IPS-NIHi7 (cell line): ENCODE measurements around the gene TUSC2.
"Not testable (repeated sequence)": the region's sequence is repeated elsewhere in the genome, so short reads cannot be mapped to it uniquely, and the experiment has no call there.

Experiments used
- DNase-seq: peaks from one replicate; pipeline ENCODE4 v3.0.0; 2012; ENCODE audit warnings: mixed read lengths; ENCODE audit errors: extremely low spot score

TUSC2 gene

DNA sequence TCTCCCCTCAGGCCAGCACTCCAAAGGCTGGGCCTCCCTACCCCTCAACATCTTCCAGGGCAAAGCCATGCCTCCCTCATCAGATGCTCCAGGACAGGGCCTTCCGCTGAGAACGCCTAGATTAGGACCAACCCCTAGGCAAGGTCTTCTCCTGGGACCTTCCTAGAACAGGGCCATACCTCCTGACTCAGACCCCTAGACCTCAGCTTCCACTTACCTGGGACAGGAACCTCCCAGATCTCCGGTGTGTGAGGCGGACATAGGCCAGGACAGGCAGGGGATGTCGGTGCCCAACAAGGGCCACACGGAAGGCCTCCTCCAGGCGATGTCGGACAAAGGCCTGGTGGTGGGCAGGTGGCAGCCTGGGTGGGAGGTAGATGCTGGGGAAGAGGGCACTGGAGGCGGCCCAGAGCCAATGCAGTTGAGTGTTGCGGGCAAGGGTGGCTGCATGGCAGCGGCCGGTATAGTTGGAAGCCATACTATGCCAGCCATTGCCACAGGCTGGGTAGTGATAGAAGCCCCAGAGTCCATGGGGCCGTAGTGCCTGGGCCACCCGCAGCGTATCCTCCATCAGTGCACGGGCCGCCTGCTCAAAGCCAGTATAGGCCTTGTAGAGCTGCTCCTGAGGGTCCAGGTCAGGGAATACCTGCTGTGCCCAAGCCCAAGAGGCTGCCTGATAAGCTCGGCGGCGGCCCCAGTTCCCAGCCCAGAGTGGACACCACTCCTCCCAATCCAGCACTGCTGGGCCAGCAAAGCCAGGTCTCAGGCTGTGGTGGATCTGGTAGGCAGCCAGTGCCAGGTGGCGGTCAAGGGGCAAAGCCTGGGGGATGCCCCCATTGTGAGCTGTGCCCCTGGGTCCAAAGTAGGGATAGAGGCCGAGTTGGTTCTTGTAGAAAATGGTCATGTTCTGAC, 33.3 kb downstream of the TUSC2 start:
- DNase-seq, result no peak

DNA sequence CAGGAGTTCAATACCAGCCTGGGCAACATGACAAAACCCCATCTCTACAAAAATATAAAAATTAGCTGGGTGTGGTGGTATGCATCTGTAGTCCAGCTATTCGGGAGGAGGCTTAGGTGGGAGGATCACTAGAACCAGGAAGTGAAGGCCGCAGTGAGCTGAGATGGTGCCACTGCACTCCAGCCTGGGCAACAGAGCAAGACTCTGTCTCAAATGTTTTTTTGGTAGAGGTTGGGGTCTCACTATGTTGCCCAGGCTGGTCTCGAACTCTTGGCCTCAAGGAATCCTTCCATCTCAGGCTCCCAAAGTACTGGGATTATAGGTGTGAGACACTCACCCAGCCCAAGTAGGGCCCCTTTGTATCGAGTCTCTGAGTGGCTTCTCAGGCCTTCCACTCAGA, 33.9 kb downstream of the TUSC2 start:
- DNase-seq, result no peak

DNA sequence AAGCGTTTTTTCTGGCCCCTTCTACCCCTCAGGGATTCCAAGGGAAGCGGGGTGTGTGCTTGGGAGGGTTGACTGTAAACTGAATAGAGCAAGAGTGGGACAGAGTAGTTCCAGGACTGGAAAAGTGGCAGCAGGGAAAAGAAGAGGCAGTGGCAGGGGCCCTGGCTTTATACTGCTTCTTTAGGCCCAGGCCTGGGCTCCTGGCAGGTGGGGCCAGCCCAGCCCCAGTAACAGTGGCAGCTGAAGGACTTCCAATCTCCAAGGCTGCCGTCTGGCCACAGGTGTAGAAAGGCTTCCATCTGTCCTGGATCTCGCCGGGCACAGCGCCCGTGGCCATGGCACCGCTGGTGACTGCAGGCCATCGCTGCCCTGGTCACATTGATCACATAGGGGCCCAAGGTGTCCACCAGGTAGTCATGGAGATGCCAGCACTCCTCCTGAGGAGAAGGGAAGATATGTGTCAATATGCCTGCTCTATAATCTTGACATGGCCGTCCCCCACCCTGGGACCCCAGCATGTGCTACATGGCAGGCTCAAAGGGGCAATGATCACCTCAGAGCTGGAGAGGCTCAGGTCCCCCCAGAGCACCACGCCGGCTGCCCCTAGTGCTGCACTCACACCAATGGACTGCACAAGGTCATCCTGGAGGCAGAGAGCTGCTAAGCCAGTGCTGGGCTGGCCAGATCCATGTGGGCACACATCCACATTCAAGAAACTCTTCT, 34.8 kb downstream of the TUSC2 start:
- DNase-seq, result no peak

DNA sequence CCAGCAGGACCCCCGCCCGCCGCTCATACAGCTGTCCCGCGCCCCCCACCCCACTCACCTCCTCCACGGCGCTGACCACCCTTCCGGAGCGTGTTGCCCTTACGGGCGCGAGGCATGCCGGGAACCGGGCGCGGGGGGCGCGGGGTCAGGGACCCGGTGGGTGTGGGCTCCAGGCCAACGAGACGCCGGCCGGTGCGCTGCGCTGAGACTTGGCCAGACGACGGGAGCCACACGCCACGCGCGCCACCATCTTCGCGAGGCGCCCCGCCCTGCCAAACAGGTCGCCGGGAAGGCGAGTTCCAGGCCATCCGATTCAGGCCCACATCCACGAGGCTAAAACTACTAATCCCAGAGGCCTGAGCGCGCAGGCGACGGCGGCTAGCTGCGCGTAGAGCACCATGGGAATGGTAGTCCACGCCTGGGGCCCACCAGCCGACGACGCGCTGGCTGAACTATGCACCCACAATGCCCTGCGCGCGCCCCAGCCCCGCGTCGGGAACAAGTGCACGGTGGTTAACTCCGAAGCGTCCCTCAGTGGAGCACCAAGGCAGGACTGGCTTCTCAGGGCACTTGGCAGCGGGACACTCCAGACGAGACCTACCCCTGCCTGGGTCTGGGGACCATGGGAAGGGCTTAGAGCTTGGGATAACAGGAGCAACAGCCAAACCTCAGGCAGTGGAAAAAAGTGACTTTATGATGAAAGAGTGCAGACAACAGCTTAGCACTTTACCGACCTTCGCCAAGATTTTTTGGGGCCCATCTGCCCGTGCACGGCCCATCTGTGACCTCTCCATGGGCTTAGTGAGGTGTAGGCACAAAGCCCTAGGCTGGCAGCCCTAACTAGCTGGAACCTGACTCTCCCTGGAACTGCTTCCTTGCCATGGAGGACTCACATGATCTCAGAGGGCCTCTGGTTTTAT, 35.6 kb downstream of the TUSC2 start, which contains the start of gene IFRD2:
IFRD2 (minus strand) TSS at position 271 of the 920 bp plus-strand sequence; CDS start at position 116, 155 bp downstream.
- peak; percentile 95 for DNase-seq

DNA sequence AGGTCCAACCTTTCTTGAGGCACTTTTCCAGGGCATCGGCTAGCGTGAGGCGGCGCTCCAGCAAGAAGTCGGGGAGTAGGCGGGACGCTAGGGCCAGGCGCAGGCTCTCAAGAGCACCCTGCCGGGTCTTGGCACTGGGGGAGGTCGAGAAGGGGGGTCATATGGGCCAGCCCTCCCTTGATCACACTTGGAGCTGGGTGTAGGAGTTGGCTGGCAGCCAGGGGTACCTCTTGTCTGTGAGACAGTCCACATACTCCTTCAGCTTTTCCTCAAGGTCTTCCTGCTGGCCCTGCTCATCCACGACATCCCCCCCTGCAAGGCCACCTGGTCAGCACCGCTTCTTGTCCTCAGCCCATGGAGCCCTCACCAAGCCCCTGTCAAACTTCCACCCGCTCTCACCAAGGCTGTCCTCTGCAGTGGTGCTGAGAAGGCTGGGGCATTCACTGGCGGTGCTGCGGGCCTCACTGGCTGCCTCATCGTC, 37.8 kb downstream of the TUSC2 start:
- no peak for DNase-seq

DNA sequence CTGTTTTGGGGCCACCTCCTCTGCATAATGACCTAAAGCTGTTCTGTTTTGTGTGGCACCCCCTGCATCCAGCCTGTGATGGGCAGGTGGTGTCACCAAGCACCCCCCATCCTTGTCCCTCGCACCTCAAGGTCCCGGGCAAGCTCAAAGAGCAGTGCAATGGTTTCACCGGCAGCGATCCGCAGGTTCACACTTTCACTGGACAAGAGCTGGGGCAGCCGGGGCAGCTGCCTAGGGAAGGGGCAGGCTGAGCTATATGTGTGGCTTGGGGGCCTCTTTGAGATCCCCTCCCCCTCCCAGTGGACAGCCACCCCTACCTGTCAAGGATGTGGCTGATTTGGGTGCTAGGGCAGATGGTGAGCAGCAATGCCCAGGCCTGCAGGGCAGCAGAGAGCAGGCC, 38.9 kb downstream of the TUSC2 start:
- DNase-seq, result no peak

DNA sequence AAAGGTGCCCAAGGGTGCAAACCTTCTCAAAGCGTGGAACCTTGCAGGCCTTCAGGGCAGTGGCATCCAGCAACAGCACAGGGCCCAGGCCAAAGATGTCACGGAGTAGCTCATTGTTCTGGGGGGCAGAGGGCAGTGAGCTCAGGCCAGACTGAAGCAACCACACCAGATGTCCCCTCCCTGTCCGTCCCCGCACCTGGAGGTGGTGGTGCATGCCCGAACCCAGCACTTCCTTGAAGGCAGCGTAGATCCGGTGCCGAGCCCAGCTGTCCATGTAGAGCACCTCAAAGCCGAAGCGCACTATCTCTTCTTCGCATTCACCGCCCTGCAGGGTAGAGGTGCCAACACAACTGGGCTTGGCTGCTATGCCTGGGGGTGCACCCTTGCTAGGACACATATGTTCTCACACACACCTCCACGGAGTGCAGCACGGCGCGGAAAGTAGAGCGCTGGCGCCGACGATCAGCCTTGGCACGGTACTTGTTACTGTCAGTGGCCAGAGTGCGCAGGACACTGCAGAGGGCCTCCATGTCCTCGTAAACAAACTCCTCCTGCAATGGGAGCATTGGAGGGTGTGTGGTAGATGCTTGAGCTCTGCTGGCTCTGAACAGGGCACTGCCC, 39.5 kb downstream of the TUSC2 start:
- no peak for DNase-seq

DNA sequence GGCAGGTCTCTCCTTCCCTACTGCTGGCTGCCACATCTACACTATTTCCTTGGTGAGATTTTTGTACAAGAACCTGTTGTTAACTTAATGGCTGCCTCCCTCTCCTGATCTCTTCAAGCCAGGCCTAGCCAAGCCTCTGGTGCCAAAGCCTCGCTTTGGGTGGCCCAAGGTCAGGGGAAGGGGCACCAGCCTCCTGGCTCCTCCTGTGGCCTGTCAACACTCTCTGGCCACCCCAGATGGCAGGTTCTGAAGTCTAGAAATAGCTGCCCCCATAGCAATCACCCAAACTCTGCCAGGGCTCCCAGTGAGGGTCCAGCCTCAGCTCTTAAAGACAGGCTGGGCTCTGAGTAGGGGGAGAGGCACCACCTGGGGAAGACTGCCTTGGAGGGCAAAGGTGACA, 40.8 kb downstream of the TUSC2 start:
- DNase-seq, result no peak

DNA sequence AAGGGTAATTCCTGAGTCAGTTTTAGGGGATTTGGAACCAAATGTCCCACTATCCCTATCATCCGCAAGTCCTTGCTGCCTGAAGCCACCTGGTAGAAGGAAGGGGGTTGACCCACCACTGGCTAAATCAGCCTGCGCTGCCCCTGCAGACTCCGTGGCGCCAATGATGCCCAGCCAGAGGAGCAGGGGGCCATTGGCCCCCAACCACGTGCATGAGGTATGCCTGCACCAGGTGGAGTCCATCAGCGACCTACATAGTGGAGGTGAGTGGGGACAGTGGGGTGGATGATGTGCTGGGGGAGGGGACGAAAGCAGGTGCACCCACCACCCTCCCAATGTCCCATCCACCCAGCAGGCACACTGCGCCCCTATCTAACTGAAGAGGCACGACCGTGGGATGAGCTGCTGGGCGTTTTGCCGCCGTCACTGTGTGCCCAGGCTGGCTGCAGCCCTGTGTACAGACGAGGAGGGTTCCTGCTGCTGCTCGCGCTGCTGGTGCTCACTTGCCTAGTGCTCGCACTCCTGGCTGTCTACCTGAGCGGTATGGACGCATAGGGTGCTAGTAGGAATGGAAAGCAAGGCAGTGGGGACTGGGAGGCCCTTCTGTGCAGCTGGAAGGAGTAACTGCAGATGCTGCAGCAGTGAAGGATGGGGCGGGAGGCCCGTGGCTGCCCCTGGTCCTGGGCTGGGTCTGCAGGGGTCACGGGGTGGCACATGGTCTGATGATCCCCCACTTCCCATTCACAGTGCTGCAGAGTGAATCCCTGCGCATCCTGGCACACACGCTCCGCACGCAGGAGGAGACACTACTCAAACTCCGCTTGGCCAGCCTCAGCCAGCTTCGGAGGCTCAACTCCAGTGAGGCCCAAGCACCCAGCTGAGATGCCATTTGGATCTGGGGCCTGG, 41.4 kb downstream of the TUSC2 start:
- no peak for DNase-seq

DNA sequence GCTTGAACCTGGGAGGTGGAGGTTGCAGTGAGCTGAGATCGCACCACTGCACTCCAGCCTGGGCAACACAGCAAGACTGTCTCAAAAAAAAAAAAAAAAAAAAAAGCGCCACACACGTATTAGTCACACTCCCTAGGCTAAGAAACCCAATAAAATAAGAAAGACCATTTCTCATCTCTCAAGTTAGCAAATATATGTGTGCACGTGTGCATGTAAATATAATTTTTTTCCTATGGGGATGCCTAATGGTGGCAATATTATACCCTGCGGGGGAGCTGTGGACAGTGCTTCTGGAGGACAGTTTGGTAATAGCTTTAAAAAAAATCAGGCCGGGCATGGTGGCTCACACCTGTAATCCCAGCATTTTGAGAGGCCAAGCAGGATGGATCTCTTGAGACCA, 43.9 kb downstream of the TUSC2 start:
- not testable (repeated sequence) for DNase-seq

DNA sequence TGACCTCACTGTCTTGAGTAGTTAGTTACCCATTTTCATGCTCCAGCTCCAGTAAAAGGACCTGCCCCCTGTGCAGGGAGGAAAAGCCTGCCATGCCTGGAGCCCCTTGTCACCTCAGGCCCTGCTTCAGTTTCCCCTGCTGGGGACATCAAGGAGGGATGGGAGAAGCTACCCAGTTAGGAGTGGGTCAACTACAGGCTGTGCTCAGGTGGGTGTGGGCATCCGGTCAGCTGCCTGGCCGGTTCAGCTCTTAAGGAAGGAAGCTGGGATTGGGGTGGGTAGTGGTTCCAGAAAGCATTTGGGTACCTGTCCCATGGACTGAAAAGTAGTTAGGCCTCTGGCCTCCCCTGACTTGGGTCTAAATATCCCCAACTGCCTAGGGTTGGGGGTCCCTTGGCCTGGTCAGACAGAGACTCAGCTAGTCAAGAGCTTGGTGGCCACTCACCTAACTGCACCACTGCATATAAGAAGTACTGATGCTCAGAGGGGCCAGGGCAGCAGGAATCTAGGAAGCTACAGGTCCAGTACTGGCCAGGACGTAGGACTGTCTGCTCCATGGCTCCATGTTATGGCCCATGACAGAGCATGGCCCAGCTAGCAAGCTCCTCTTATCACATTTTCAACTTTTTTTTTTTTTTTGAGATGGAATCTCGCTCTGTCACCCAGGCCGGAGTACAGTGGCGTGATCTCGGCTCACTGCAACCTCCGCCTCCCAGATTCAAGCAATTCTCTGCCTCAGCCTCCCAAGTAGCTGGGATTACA, 48.6 kb downstream of the TUSC2 start:
- no peak for DNase-seq

DNA sequence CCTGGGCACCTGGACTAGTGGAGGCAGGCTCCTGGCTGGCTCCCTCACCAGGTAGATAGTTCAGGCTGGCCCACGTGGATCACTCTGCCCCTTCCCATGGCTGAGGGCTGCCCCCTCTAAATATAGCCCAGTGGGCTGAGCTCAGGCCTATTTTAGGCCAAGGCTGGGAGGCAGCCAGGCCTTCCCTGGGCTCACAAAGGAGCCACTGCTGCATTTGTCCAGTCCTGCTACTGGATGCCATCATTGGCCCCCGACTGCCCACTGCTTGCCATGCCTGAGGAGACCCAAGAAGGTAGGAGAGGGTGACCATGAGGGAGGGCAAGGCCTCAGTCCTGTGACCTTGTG, 49.2 kb downstream of the TUSC2 start, which contains the start of gene LSMEM2:
LSMEM2 (plus strand) TSS at position 208 of the 345 bp plus-strand sequence; CDS start at position 235, 27 bp downstream.
- DNase-seq, result no peak

DNA sequence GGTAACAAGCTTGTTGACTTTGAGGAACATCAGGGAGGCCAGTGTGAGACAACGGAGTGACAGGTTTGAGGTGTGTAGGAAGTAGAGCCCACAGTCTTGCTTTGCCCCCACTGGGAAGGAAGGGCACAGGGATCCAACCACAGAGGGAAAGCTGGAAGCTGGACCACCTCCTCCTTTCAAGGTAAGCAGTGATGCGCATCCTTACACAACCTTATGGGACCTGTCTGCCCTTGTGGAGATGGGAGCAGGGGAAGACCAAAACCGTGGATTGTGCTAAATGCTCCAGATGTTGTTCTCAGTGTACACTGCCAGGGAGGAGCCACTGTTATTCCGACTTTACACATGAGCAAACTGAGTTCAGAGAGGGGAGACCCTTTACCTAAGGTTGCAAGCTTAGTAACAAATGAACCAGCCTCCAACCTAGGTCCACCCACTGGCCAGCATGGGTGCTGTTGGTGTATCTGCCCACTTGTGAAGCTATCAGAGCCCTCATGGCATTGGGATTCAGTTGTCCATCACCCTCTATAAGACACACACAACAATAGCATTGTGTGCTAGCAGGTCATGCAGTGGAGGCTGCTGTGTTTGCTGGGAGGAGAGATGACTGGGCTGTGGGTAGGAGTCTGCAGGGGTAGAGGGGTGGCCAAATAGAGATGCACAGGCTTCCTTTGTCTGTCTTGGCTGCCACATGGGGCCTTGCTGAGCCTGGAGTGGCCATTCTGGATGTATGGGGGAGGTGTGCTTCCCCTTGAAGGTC, 49.7 kb downstream of the TUSC2 start:
- DNase-seq, result no peak

DNA sequence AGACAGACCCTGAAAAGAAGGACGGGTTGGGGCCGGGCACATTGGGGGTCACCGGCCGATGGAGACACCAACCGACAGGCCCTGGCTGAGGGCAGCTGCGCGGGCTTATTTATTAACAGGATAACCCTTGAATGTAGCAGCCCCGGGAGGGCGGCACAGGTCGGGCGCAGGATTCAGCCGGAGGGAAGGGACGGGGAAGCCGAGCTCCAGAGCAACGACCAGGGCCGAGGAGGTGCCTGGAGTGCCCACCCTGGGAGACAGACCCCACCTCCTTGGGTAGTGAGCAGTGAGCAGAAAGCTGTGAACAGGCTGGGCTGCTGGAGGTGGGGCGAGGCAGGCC, 51.3 kb downstream of the TUSC2 start:
- no peak for DNase-seq

DNA sequence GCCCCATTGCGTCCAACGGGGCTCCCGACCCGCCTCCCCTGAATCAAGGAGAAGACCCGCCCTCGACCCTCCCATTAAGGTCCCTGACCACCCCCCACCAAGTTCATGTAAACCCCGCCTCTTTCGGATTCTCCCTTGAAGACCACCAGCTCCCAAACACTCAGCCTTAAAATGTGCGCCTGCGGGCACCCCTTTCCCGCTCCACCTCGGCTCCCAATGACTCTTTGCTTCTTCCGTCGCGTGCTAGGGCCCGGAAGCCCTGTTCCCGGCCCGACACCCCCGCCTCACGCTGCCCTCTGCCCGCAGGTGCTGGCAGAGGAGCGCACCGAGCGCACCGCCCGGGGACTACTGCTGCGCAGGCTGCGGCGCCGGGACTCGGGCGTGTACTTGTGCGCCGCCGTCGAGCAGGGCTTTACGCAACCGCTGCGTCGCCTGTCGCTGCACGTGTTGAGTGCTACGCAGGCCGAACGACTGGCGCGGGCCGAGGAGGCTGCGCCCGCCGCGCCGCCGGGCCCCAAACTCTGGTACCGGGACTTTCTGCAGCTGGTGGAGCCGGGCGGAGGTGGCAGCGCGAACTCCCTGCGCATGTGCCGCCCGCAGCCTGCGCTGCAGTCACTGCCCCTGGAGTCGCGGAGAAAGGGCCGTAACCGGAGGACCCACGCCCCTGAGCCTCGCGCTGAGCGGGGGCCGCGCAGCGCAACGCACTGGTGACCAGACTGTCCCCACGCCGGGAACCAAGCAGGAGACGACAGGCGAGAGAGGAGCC, 51.8 kb downstream of the TUSC2 start:
- peak; percentile 26 for DNase-seq

DNA sequence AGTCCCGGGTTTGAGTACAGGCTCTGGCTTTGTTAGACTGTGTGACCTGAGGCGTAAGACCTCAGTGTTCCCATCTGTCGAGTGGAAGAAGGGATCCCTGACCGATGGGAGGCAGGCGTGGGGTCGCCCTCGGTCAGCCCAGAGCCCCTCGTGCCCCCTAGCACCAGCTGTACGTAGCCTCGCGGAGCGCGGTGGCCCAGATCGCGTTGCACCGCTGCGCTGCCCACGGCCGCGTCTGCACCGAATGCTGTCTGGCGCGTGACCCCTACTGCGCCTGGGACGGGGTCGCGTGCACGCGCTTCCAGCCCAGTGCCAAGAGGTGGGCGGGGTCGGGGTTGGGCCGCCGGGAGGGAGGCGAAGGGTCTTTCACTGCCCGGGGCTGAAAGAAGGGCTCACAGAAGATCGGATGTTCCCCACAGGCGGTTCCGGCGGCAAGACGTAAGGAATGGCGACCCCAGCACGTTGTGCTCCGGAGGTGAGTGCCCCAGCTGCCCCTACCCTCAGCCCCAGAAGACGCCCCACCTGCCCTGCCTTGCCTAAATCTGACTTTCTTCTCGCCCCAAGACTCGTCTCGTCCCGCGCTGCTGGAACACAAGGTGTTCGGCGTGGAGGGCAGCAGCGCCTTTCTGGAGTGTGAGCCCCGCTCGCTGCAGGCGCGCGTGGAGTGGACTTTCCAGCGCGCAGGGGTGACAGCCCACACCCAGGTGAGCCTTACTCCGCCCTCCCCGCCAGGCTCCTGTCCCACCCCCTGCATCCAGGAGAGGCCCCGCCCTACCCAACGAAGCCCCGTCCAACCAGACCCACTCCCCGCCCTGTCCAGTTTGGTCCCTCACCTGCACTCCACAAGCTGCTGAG, 52.7 kb downstream of the TUSC2 start:
- peak; percentile 66 for DNase-seq
